NT2/D1 (cell line): ENCODE measurements around the gene ZFHX3.

ENCODE experiments used
- SUZ12 ChIP-seq: IDR thresholded peaks from 2 replicates; pipeline ENCODE4 v1.6.1; 2011; ENCODE audit not compliant: insufficient read length, insufficient read depth; ENCODE audit errors: extremely low read depth
- YY1 ChIP-seq: IDR thresholded peaks from 2 replicates; pipeline ENCODE4 v1.6.1; 2011; ENCODE audit not compliant: insufficient read length, insufficient read depth
- ZNF274 ChIP-seq: IDR thresholded peaks from 2 replicates; pipeline ENCODE4 v1.6.1; 2011; ENCODE audit warnings: mild to moderate bottlenecking, low read depth, low read length

- no peak for TF ChIP-seq ZNF274
- no peak for TF ChIP-seq SUZ12
- TF ChIP-seq YY1: no peak
Observed at GRCh38 chr16:73026754-73027684, 20.9 kb downstream of the ZFHX3 start.
